NCI-H187 treated with DMSO at 0.1 percent for 48 hours (cell line): ENCODE results near the gene SYNDIG1.

Experiments
- DNase-seq: peaks from one replicate; lab custom pipeline; 2025; lab: John Stamatoyannopoulos, UW

SYNDIG1 gene

DNA sequence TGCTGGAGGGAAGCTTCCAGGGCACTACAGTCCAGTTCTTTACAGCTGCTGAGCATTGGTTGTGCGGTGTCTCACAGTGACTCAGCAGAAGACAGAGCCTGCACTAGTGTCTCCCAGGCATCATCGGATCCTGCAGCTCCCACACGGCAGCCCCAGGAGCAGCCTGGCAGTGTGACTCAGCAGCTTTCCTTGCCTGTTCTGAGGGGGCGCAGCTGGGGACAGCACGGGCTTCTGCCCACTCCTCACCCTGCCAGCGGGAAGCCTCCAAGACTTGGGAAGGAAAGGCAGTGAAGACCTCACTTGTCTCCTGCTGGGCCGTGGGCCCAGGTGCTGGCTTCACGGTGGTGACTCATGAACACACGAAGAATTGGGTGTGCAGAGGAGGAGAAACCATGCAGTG is 165.4 kb downstream of the SYNDIG1 start:
- DNase-seq: no peak

DNA sequence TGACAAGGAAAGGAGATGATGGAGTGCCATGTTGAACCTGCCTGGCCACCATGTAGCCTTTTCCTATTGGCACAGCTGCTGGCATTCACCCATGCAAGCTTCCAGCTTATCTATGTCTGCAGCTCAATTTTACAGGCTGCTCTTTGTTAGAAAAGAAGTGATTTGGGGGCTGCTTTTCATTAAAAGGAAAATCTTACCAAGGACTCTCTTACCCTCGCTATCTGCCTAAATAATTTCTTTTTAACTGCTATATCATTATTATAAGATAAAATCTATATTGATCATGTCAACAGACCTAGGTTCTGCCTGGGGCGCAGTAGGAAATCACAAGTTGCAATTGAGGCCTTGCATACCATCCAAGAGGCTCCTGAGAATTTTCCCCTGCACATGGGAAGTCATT is 167.2 kb downstream of the SYNDIG1 start:
- DNase-seq: no peak

DNA sequence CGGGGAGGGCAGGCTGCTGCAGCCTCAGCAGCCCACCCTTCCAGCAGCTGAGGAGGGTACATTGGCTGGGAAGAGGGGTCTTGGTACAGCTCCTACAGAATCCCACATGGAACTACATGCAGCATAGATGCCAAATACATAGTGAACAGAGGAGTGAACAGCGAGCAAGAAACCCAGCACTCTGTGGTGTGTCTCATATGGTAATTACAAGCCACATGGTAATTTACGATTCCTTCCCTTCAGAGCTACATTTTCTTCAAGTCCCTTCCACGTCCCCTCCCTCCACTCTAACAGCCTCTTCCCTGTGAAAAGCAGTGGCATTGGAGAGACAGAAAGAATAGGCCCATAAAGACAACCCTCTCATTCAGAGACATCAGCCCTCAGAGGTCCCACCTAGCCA is 167.7 kb downstream of the SYNDIG1 start:
- no peak for DNase-seq

DNA sequence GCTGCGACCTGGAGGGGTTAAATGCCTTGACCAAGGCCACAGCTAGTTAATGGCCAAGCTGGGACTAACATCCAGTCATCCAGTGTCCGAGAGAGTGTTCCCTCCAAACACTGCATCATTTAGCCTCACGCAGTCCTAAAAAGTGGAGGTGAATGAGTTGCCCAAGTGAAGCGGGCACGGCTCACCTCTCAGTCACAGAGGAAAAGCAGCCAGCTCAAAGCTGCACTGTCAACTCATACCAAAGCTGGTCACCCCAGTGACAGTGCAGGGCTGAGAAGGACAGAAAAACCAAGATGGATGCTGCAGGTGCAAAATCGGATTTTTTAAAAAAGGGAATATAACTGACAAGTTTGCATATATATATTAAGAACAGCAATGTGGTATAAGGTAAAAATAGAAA is 168.5 kb downstream of the SYNDIG1 start:
- no peak for DNase-seq

DNA sequence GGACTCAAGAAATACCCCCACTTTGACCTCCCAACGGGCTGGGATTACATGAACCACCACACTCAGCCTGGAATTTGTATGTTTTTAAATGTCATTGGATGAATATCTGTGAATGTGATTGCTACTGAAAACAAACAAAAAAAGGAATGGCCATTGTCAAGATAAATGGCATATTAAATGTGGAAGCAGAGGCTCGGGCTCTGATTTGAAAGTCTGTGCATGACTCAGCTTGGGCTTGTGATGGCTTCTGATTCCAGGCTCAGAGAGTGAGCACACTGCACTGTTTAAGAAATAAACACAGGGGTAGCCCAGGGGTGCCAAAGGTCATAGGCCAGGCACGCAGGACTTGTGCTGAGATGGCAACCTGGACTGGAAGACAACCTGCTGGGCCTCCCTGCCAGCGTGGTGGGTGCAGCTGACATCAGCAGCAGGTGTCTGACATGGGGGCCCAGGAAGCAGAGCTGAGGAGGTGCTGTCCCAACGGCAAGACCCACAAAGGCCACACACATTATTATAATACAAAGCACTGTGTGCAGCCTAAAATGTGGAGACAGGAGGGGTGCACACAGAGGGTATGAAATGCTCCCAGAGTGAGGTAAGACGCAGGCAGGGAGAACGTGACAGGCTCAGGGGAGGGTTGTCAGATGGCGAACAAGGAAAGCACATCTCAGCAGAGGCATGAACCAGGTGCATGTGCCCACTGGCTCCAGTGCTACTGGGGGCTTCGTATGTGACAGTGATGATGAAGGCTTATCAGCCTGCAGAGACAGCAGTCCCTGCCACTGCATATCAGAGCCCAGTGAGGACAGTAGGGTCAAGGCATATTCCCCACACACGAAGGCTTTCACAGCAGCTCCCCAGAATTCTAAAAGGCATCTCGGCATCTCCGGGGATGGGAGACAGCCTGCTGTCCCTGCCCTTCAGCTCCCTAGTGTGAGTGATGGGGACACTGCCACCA is 169.4 kb downstream of the SYNDIG1 start:
- DNase-seq: no peak

DNA sequence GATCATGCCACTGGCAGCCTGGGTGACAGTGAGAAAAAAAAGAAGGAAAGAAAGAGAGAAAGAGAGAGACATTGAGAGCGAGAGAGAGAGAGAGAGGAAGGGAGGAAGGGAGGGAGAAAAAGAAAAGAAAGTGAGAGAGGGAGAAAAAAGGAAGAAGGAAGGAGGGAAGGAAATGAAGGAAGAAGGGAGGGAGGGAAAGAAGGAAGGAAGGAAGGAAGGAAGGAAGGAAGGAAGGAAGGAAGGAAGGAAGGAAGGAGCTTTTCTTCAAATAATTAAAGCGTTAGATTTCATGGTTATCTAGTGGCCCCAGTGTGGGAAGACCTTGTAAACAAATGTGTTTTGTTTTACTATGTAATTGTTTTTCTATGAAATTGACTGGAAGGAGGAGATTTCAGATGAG is 170.8 kb downstream of the SYNDIG1 start:
- no peak for DNase-seq

DNA sequence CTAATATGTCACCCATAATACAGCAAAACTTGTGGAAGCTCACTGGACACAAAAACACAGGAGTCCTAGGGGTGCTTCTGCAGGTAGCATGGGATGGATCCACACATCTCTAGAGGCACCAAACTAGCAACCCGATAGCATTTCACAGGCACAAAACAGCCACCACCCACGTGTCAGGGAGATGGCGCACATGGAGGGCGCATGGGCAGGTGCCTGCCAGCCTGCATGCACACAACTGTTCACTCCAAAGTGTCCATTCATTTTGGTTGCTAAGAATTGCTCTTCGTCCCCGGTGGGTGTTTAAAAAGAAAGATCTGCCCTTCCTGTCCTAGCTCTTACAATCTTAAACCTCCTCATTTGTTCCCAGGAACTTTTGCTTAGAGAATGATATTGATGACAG is 171.3 kb downstream of the SYNDIG1 start:
- no peak for DNase-seq

DNA sequence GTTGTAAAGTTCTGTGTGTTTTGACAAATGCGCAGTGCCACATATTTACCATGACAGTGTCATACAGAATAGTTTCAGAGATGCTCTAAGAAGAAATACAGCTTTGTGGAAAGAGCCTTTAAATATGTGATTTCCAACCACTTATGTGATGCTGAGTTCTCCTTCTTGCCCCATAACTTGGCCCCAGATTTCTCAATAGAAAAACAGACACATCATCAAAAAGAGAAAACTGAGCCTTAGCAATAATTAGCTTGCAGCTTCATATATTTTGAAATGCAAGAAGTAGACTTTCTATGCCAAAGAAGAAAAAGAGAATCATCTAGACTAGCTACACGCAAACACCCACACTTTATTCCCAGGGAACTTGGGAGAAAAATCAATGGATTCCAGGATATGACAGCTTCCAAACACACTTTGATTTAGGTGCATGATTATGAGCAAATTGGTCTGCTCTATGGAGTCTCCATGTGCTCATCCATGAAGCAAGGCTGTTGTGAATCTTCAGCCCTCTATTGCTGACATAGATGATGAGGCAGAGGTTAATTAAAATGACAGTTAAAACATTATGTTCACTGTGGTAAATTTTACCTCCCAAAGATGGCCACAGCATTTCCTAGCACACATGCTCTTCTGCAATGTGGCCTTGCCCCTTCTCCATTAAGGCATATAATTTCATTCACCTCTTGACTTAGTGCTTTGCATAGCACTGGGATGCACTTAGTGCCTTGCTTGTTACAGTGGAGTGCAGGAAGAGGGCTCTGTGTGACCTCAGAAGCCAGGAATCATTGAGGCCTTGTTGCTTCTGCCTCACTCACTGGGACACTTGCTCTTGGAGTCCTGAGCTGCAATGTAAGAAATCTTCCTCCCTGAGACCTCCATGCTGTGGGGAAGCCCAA is 174.6 kb downstream of the SYNDIG1 start:
- no peak for DNase-seq

DNA sequence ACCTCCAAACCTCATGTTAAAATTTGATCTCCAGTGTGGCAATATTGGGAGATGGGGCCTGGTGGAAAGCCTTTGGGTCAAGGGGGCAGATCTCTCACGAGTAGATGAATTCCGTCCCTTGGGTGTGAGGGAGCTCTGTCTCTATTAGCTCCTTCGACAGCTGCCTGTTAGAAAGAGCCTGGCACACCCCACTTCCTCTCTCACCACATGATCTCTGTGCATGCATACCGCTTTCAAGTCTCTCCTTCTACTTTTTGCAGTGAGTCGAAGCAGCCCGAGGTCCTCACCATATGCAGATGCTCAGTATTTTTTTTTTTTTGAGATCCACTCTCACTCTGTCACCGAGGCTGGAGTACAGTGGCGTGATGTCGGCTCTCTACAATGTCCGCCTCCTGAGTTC is 176.9 kb downstream of the SYNDIG1 start:
- no peak for DNase-seq

DNA sequence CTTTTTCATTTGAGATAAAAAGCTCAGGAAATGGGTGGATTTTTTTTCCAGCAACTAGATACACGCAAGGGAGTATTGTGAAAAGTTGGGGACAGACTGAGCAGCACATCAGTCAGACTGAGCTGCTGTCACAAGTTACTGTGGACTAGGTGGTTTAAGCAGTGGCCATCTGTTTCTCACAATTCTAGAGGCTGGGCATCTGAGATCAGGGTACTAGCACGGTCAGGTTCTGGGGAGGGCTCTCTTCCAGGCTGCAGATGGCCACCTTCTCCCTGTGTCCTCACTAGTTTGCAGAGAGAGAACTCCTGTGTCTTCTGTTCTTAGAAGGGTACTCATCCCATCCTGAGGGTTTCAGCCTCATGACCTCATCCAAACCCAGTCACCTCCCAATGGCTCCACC is 178.3 kb downstream of the SYNDIG1 start:
- no peak for DNase-seq

DNA sequence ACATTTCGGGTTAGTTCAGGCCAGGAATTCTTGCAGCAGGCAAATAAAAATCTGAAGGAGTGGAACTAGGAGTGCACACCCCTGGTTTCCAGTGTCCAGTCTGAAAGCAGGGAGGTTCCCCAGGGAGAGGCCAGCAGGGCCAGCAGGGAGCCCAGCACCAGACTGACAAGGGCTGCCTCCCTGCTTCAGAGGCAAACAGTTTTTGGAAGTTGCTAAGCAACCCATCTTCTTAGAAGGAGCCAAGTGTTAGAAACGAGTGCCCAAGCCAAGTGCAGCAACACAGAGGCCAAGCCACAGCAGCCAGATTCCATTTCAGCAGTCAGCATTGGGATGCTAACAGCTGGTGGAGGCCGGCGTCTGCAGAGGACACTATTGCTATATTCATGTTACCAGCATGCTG is 179.1 kb downstream of the SYNDIG1 start:
- DNase-seq: no peak

DNA sequence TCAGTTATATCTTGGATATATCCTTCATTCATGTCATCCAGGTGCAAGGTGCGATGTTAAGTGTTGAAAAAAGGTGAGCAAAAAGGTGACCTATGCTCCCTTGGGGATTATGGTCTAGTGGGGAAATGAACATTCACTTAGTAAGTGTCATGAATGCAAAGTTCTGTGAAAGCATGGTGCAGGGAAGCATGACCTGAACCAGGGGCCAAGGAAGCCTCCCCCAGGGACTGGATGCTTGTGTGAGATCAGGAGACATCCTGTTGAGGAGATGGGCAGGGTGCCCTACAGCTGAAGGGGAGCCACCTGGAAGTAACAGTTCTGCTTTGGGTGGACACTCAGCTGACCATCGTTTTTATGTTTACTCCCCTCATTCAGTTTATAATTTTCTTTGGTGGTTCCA is 179.5 kb downstream of the SYNDIG1 start:
- DNase-seq: no peak

DNA sequence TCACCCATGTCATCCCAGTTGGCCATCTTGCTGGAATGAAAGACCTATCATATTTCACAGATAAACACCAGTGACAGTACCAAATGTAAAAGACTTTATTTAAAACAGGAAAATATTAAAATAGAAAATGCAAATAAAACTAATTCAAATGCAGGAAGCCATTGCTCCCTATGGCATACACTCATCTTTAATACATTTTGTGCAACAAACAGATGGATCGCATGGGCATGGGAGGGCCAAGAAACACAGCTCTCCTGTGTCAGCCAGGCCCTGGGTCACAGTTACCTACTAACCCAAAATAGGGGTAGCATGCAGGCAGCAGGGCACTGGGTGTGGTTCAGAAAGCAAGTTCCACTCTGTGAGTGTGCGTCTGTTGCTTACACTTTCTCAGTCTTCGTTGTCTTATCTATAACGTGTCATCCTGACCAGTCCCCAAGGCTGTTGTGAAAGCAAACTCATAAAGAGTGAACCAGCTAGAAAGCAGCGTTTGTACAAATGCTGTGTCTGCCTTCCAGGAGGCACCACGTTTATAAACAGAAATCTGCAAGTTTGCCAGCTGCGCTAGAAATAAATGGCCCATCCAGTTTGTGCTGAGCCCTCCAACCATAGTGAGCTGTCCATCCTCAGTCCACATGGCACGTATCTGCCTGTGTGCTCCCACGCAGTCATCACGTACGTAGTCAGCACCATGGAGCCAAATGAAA is 180.5 kb downstream of the SYNDIG1 start:
- DNase-seq: no peak

DNA sequence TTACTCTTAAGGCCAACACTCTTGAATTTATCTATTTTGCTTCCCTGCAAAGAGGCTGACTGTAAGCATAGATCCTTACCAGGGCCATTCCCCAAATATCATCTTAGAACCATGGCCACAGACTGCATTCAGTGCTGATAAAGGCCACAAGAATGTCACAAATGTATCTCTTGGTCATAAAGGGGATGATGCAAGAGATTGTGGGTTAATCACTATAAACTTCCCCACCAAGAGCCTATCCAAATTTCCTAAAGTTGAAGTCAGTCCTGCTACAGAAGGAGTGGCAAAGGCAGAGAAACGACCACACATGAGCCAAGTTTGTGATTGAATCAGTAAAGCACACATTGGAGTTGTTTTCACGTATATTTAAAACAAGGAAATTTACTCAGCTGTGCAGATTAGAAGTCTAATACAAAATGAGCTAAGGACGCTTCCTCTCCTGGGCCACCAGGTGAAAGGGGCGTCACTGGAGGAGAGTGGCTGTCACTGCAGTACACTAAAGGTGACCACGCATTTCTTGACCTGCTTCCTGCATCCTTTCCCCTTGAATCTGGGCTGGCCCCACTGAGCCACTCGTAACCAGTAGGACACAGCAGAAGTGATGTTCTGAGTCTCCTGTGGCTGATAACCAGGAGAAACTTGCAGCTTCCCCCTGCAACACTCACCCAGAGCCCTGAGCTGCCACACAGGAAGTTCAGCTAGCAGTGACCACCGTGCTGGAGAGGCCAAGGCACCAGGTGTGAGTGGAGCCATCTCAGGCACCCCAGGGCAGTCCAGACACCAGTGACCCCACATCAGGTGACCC is 181.9 kb downstream of the SYNDIG1 start:
- no peak for DNase-seq

DNA sequence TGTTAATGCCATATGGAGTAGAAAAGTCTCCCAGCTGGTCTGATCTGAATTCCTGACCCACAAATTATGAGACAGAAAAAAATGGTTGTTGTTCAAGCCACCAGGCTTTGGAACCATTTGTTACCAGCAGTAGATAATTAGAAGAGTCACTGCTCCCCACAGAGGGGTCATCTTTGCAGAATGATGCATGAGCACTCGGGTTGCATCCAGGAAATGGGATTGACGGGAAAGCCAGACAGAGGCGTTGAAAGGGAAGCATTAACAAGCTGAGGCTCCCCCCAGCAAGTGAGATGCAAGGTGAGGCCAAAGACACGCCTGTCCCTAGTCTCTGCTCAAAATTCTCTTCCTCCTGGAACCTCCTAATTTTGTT is 182.5 kb downstream of the SYNDIG1 start:
- DNase-seq: no peak

DNA sequence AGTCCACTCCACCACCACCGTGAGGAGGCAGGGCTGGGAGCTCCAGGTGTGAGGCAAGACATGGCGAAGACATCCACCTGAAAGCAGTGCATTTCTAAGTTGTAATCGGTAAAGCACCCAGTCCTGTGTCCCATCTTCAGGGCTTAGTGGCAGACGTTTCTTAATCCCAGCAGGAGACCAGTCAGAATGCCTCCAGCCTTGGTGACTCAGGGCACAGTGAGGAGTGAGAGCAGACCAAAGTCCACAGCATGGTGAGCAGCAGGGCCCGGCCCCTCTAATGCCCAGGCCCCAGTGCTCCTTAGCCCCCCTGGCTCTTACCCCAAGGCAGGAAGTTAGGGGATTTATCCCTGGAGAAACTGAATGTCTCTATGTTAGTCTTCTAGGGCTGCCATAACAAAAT is 183.9 kb downstream of the SYNDIG1 start:
- no peak for DNase-seq

DNA sequence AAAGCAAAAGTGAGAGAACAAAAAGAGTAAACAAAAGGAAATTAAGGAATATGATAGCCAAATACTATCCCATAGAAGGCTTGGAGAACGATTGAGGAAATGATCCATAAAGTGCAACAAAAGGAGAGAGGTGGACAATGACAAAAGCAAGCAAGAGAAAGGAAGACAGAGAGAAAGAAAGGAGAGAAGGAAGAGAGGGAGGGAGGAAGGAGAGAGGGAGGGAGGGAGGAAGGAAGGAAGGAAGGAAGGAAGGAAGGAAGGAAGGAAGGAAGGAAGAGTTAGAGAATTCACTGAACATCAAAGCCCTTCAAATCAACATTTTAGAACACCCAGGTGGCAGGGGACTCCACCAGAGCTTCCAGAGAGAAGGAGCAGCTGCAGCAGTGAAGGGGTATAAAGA is 185.0 kb downstream of the SYNDIG1 start:
- no peak for DNase-seq

DNA sequence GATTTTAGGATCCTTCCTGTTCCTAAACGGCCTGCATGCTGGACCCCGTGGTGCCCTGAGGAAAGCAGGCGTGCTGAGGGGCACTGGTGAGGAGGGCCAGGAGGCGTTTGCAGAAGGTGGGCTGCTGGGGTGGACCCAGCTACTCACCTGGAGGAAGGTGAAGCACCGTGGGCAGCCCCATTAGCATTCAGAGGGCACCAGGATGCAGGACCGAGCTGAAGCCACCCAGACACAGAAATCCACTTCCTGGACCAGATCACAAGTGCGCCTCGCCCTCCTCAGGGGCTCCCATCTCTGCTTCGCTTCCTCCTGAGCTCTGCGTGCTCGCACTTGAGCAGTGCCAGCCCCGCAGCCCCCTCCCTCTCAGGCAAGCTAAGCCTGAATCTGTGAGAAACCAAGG is 187.0 kb downstream of the SYNDIG1 start:
- DNase-seq: no peak

DNA sequence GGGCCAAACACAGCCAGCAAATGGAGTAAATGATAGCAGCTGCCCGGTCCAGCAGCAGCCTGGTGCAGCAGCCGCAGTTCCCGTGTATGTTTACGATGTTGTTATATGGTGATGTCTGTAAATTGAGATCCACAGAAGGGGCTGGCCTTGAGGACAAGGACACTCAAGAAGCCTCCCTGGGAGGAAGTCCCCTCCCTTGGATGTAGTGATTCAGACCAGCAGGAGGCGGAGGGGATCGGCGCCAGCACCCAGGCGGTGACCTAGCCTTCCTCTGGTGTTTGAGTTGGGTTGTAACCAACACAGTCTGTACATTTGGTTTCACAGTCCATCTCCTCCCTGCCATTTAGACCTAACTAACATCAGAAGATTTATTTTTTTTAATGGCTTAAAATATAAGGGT is 187.8 kb downstream of the SYNDIG1 start:
- no peak for DNase-seq

DNA sequence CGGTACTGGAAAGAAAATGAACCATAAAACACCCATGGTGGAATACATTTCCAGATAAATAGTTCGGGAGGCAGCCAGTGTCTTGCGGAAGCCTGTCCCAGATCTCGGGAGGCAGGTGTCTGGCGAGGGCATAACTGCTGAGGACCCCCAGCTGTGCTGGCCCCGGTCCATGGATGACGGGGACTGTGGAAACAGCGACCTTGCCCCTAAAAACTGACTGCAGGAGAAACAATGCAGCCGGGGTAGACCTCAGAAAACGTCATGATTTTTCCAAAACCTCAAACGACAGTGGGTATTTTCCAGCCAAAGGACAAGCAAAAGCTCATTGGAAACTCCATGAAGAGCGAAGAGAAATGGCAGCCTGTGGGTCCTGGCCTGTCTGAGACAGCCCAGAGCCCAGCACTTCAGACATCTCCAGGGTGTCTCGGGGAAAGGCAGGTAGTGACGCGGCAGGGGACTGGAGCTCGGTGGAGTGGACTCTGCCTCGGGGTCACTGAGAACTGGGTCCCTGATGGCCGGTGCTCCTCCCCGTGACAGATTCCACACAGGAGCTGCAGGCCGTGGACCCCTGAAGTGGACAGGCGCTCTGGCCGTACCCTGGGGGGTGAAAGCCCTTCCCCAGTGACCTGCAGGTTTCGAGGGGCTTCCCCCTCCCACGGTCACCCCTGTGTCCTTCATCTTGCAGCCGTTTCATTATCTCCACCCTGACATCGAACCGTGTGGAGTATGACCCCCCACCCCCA is 188.6 kb downstream of the SYNDIG1 start:
- no peak for DNase-seq
